GM21737 (cell line): ENCODE data around the gene FAM228A.
"Not testable (repeated sequence)": the region's sequence is repeated elsewhere in the genome, so short reads cannot be mapped to it uniquely, and the experiment has no call there.

ENCODE experiments used
- ATAC-seq: cut with Tn5 transposase; IDR thresholded peaks from one replicate; pipeline ENCODE4 v1.9.1; 2021; ENCODE audit warnings: mild to moderate bottlenecking, moderate library complexity; ENCODE audit not compliant: unreplicated experiment

The FAM228A gene

DNA sequence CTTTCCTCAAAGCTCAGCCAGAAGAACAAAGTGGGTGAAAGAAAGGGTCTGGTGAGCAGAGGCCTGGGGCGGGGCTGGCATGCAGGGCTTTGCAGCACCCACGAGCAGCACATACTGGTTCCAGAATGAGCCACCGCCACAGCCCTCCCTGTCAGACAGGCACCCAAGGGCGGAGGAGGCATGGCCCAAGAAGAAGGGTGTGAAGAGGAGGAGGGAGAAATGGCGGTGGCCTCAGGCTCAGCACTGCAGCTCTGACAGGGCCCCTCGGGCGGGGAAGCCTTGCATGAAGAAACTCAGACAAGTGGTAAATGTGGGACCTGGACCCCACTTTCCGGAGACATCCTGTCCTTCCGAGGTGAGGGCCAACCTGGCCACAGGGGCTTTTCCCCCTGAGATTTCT is 15.7 kb downstream of the FAM228A start:
- no peak for ATAC-seq

GRCh38 chr2:24191156-24191555 is 16.3 kb downstream of the FAM228A start:
- no peak for ATAC-seq

GRCh38 chr2:24191848-24192247 is 17.0 kb downstream of the FAM228A start:
- ATAC-seq: no peak

GRCh38 chr2:24197213-24197612 is 22.4 kb downstream of the FAM228A start:
- not testable (repeated sequence) for ATAC-seq

GRCh38 chr2:24199968-24200590 is 25.2 kb downstream of the FAM228A start:
- no peak for ATAC-seq

DNA sequence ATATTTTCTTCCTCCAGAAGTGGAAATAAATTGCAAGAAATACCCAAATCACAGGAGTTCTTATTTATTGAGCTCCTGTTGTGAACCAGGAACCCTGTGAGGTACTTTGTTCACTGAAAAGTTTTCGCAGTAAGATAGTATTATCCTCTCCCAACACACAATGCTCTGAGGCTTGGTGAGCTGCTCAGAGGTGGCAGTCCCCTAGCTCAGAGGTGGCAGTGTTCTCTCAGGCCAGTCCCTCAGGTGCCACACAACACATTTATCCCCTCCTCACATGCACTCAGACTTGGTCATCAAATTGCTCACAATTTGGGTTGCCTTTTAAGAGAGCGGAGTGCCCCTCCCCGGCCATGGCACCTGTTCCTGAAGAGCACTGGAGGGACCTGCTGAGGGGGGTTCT is 25.9 kb downstream of the FAM228A start:
- ATAC-seq: no peak

DNA sequence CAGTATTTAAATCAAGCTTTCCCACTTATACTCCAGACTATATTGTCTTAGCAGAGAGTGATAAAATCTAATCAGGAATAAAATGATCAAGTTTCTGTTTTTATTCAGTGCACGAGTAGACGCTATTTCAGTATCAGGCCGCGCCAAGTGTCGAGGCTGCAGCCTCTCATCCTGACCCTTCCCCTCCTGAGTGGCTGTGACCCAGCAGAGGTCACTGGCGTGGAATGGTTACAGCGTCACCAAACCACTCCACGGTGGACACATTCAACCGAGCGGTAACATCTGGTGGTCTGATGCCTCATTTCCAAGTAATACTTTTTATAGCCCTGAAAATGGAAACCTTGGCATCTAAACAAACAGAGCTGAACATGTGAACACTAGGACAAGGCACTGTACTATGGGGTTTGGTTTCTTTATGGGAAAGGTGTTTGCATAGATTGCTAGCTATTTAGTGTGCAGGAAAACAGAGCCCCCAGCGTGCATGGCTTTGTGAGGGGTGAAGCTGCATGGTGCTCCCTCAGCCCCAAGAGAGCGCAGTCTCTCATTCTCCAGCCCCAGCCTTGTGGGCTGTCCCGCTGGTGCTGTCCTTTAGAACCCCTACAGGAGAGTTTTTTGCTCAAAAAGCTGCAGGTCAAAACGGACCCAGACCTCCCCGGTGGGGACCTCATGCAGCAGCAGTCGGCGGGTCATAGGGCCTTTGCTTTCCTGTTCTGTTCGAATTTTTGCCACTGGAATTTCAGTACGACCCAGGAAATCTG is 28.4 kb downstream of the FAM228A start:
- ATAC-seq: no peak

GRCh38 chr2:24203787-24204150 is 28.9 kb downstream of the FAM228A start:
- ATAC-seq: no peak

DNA sequence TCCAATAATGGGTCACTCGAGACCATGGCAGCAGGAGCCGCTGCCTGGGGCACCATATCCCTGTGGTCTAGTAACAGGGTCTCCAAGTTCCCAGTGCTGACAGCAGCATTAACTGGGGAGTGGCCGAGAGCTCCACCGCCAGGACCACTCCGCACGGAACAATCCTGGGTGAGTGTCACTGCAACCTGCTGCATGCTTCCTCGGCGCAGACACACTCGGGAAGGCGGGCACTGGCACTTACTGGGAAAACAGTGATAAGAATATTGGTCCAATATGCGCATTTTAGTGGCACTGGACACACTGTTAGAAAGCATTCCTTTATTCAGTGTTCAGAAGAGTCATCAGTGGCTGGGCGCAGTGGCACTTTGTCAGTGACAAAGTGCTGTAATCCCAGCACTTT is 29.7 kb downstream of the FAM228A start:
- no peak for ATAC-seq

DNA sequence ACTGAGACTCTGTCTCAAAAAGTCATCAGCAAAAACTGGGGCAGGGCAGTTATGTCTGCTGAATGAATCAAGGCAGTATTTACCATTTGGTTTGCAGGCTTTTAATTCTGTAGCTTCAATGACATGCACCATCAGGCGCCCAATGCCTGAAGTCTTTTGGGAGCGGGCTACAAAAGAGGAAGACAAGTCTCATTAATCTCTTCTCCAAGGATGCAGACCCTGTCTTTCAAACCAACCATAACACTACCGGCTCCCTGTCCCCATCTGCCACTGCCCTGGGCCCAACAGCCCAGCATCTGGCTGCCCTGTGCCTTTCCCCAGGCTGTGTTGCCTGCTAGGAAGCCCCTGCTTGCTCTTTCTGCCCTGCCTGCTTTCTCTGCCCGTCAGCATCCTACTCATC is 30.3 kb downstream of the FAM228A start:
- ATAC-seq: no peak

DNA sequence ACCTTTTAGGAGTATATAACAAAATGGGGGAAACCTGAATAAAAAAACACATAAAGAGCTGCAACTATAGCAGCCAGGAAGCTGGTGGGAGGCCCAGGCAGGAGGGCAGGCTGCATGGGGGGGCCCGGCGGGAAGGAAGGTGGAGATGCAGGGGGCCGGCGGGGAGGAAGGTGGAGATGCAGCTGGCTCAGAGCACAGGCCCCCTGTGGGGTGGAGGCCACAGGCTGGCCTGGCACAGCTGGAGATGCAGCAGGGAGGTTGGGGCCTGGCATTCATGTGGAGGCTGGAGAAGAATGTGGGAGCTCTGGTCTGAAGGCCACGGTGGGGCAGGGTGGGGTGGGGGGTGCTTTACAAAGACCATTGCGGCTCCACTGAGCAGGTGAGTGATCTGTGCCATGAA is 31.4 kb downstream of the FAM228A start:
- no peak for ATAC-seq

- ATAC-seq: no peak
These were observed 31.9 kb downstream of the FAM228A start for GRCh38 chr2:24206714-24207113.

DNA sequence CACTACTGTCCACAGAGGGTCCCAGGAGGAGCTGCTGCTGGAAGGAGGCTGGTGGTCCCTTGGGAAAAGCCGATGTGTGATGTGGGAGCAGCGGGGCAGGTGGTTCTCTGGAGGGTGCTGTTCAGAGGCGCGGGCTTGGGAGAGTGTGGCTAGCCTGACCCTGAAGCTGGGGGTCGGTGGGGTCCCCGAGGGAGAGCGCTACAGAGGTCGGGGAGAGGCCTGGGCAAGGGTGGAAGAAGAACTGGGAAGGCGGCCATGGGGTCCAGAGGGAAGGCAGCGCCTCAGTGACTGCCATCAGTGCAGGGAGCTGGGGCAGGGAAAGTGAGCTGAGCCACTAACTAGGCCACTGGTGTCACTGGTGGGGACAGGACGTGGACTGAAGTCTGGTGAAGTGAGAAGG is 32.5 kb downstream of the FAM228A start:
- no peak for ATAC-seq

DNA sequence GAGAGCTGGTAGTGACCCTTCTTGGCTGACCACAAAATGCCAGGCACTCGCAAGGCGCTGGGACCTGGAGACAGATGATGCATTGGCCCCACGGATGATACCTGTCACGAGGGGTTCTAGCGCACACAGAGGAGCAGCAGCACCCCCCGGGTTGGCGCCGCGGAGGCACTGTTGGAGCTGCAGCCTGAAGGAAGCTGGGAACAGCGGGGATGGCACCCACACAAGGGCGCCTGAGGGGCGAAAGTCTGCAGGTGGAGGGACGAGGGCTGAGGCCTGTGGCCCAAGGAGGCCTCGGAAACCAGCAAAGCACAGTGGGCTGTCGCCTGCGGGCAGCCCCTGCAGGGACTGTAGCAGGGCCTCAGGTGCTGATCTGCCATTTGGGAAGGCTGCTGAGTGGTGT is 33.6 kb downstream of the FAM228A start:
- ATAC-seq: no peak

- ATAC-seq: no peak
These were observed 34.7 kb downstream of the FAM228A start for GRCh38 chr2:24209389-24210105.

DNA sequence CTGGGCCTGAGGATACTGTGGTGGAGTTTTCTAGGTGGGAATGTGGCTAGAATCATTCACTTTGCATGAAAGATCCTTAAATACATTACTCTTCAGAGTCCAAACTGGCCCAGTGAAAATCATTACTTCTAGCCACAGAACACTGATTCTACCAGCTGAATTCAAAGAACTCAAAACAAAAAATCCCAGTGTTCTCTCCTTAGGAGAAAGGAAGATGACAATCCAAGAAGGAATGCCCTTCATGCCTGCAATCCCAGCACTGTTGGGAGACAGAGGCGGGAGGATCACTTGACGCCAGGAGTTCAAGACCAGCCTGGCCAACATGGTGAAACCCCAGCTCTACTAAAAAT is 35.2 kb downstream of the FAM228A start:
- ATAC-seq: no peak

GRCh38 chr2:24210723-24211122 is 35.9 kb downstream of the FAM228A start:
- ATAC-seq: no peak

- no peak for ATAC-seq
These were observed 36.6 kb downstream of the FAM228A start for GRCh38 chr2:24211408-24211807.

- ATAC-seq: peak; percentile 84
These were observed 40.0 kb downstream of the FAM228A start for GRCh38 chr2:24214880-24215279.

DNA sequence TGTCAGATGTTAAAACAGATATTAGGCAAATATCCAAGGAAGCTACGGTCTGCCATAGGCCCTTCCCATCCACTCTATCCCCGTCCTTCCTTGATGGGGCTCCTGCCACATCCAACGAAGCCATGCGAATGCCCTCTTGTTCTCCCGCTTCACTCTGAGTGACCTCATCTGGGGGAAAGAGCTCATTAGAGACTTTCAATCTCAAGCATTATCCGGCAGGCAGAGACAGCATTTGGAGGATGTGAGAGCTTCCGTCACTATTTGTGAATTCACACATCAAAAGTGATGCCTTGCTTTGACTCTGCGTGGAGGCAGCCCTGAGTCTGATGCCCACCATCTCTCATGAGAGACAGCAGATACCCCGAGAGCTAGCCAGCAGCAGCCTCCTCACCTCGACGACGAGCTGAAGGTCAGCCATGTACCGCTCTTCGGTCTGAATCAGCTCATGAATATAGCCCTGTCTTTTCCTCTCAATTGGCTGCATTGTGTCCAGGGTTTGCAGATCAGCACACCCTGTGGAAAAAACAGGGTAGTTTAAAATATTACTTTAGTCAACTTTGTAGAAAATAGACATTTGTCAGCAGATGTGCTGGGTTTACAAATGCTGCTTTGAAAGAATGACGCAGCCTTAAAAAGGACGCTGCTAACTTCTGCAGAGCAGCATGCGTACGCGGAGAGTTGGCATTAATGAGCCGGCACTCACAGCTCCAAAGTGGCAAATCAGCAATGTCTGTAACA is 45.9 kb downstream of the FAM228A start:
- no peak for ATAC-seq

GRCh38 chr2:24221343-24222050 is 46.6 kb downstream of the FAM228A start:
- no peak for ATAC-seq
